Activated T-cell treated with anti-CD3 and anti-CD28 coated beads, Interleukin-2, amount 50 U/mL, for 24 hours (primary cell): ENCODE results near the gene PLEKHJ1.
A peak's percentile ranks its signal among the peaks of the same experiment; 100 is the strongest.

Experiments used
- DNase-seq: peaks from one replicate; pipeline ENCODE4 v3.0.0-alpha.2; 2020
- H3K27ac Mint-ChIP-seq: 2 replicates; pipeline ENCODE4 v1.8.0; 2020; ENCODE audit warnings: mild to moderate bottlenecking, mixed read lengths
- H3K27me3 Mint-ChIP-seq: 2 replicates; pipeline ENCODE4 v1.8.0; 2020; ENCODE audit warnings: mixed read lengths
- H3K36me3 Mint-ChIP-seq: 2 replicates; pipeline ENCODE4 v1.8.0; 2020; ENCODE audit warnings: low read depth, mixed read lengths
- H3K4me1 Mint-ChIP-seq: 2 replicates; pipeline ENCODE4 v1.8.0; 2020; ENCODE audit warnings: low read depth, mixed read lengths
- H3K4me3 Mint-ChIP-seq: 2 replicates; pipeline ENCODE4 v1.8.0; 2020; ENCODE audit warnings: mild to moderate bottlenecking, moderate library complexity, mixed read lengths
- H3K9me3 Mint-ChIP-seq: 2 replicates; pipeline ENCODE4 v1.8.0; 2020; ENCODE audit warnings: mixed read lengths

Gene PLEKHJ1

GRCh38 chr19:2273356-2274184 lies 37.4 kb upstream of the PLEKHJ1 start:
- H3K4me1 Mint-ChIP-seq = peaks cover 35% of the 10 kb centered on the region
- no peaks in the 10 kb centered on the region for H3K27me3 Mint-ChIP-seq
- peak; percentile 86 for DNase-seq
- H3K36me3 Mint-ChIP-seq = peaks cover 52% of the 10 kb centered on the region
- no peaks in the 10 kb centered on the region for H3K9me3 Mint-ChIP-seq
- H3K4me3 Mint-ChIP-seq = peak overlapping the region; percentile 91
- peak overlapping the region; percentile 96 for H3K27ac Mint-ChIP-seq

DNA sequence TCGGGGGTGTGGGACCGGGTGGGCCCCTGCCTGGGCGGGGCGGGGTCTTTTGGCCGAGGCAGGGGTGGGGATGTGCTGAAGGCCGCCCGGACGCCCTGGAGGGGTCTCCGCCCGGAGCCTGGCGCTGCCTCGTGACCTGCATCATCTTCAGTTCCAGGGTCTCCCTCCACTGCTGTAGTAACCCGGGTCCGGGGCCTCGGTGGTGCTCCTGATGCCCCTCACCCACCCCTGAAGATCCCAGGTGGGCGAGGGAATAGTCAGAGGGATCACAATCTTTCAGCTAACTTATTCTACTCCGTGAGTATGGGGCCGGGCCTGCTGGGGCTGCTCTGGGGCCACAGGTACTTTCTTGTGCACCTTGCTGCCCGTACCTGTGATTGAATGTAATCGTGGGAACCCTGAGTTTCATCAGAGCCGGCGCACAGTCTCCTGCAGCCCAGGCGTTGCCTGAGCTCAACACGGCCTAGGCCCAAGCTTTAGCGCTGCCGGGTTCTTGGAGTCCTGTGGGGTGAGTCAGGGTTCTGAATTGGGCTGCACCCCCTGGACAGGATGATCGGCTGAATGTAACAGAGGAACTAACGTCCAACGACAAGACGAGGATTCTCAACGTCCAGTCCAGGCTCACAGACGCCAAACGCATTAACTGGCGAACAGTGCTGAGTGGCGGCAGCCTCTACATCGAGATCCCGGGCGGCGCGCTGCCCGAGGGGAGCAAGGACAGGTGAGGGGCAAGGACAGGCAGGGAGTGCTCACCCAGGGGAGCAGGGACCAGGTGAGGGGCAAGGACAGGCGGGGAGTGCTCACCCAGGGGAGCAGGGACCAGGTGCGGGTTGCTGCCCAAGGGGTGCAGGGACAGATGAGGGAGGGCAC lies 35.3 kb upstream of the PLEKHJ1 start:
- Mint-ChIP-seq H3K27me3 (no peaks in the 10 kb centered on the region), H3K36me3 (peaks cover 51% of the 10 kb centered on the region), H3K4me1 (peaks cover 41% of the 10 kb centered on the region), H3K27ac (peak overlapping the region; percentile 96), H3K4me3 (peak overlapping the region; percentile 91), H3K9me3 (no peaks in the 10 kb centered on the region)
- DNase-seq = peak; percentile 55

GRCh38 chr19:2270423-2271233 lies 34.5 kb upstream of the PLEKHJ1 start:
- peak; percentile 80 for DNase-seq
- Mint-ChIP-seq H3K36me3 (peaks cover 49% of the 10 kb centered on the region), H3K4me3 (peak overlapping the region; percentile 91), H3K27ac (peak overlapping the region; percentile 96), H3K4me1 (peaks cover 45% of the 10 kb centered on the region), H3K9me3 (no peaks in the 10 kb centered on the region), H3K27me3 (no peaks in the 10 kb centered on the region)

GRCh38 chr19:2270157-2270422 lies 34.0 kb upstream of the PLEKHJ1 start:
- no peaks in the 10 kb centered on the region for H3K9me3 Mint-ChIP-seq
- peak; percentile 61 for DNase-seq
- H3K27ac Mint-ChIP-seq = peak overlapping the region; percentile 96
- H3K4me1 Mint-ChIP-seq = peaks cover 44% of the 10 kb centered on the region
- H3K36me3 Mint-ChIP-seq = peaks cover 47% of the 10 kb centered on the region
- peak overlapping the region; percentile 91 for H3K4me3 Mint-ChIP-seq
- H3K27me3 Mint-ChIP-seq = no peaks in the 10 kb centered on the region

DNA sequence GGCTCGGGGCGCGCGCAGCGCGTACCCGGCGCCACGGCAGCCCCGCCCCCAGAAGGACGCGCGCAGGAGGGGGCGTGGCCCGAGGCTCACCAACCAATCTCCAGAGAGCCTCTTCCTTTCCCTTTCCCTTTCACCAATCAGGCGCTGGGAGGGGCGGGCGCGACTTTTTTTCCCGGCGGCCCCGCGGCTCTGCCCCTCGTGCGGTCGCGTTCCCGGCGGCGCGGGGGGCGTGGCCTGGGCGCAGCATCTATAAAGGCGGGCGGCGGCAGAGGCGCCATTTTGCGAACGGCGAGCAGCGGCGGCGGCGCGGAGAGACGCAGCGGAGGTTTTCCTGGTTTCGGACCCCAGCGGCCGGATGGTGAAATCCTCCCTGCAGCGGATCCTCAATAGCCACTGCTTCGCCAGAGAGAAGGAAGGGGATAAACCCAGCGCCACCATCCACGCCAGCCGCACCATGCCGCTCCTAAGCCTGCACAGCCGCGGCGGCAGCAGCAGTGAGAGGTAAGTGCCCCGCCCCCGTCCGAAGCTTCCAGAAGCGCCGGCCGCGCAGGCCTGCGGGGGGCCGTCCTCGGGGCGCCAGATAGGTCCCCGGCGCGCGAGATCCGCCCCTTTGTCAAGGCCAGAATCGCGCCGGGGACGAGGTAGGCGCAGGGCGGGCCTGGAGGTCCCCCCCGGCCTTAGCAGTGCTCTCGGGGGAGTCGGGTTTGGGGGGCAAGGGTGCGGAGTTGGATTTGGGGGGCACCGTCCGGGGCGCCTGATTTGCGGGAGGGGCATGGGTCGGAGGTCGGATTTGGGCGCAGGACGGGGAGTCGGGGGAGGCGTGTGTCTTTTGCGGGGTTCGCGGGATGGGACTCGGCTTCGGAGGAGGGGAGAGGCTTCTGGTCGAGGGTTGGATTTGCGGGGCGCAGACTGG lies 33.4 kb upstream of the PLEKHJ1 start:
- Mint-ChIP-seq H3K9me3 (no peaks in the 10 kb centered on the region), H3K4me1 (peaks cover 41% of the 10 kb centered on the region), H3K27me3 (no peaks in the 10 kb centered on the region), H3K36me3 (peaks cover 43% of the 10 kb centered on the region), H3K4me3 (peak overlapping the region; percentile 91), H3K27ac (peak overlapping the region; percentile 96)
- DNase-seq = peak; percentile 100

DNA sequence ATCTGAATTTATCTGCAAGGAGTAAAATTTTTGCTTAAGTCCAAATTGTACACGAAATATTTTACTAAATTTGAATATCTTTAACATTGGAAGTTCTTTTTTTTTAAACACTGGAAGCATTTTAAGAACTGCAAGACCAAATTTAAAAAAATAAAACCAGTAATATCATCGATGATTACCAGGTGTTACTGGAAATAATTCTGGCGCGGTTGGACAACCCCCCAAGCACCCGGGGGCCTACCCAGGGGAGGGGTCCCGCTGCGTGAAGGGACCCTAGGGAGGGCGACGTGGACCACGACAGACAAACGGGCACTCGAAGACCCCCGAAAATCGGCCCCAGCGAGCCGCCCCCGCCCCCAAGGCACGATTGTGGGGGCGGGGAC lies 32.7 kb upstream of the PLEKHJ1 start:
- Mint-ChIP-seq H3K27me3 (no peaks in the 10 kb centered on the region), H3K27ac (peak overlapping the region; percentile 96), H3K4me1 (peaks cover 34% of the 10 kb centered on the region)

DNA sequence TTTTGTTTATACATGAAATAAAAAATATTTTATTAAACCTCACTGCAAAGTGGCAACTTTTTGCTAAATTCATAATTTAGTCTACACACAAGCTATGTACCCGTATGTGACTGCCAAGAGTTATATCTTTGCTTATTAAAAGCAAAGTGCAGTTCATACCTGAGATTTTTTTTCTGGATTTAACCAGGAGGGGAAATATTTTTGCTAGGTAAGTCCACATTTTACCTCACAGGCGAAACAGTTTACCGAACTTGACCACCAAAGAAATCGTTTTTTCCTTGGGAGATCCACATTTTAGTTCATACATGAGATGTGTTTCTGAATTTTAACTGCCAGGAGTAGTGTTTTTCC lies 32.3 kb upstream of the PLEKHJ1 start:
- Mint-ChIP-seq H3K27ac (peak overlapping the region; percentile 96), H3K36me3 (peaks cover 32% of the 10 kb centered on the region), H3K4me1 (peaks cover 30% of the 10 kb centered on the region), H3K27me3 (no peaks in the 10 kb centered on the region), H3K4me3 (peak overlapping the region; percentile 91), H3K9me3 (no peaks in the 10 kb centered on the region)
- no peak for DNase-seq

More for the DNA sequence above, 32.7 kb upstream of the PLEKHJ1 start:
- Mint-ChIP-seq H3K36me3 (peaks cover 36% of the 10 kb centered on the region), H3K4me3 (peak overlapping the region; percentile 91), H3K9me3 (no peaks in the 10 kb centered on the region)
- DNase-seq = no peak

- H3K9me3 Mint-ChIP-seq = no peaks in the 10 kb centered on the region
- no peak overlapping the region for H3K4me3 Mint-ChIP-seq
- DNase-seq = no peak
- H3K27ac Mint-ChIP-seq = peak overlapping the region; percentile 52
- peaks cover 15% of the 10 kb centered on the region for H3K4me1 Mint-ChIP-seq
- no peaks in the 10 kb centered on the region for H3K27me3 Mint-ChIP-seq
- H3K36me3 Mint-ChIP-seq = peaks cover 13% of the 10 kb centered on the region
These were observed 30.3 kb upstream of the PLEKHJ1 start for GRCh38 chr19:2266183-2266993.

DNA sequence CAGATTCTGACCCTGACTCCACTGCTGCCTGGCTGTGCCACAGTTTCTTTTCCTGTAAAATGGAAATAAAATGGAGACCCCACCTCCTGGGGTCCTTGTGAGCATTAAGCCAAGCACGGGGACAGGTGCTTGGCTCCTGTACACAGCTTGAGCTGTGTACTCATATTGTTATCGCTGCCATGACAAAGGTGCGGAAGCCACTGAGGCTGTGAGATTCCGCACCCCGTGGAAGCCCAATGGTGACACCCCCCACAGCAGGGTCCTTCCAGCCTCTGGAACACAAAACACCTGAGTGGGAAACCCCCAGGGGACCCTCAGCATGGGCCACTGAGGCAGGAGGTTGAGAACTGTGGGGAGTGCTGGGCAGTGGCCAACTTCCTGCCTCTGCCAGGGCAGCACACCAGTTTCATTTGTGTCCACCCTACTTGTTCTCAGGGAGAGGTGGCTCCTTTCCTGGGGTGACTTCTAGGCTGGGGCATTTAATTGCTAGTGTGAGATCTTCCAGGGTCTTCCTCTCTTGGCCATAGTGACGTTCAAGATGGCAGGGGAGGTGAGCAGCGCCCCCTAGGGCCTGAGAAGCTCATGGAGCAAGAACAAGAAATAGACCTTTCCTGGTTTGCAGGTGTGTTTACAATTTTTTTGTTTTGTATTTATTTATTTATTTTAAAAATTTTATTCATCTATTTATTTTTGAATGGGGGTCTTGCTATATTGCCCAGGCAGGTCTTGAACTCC lies 25.5 kb upstream of the PLEKHJ1 start:
- Mint-ChIP-seq H3K9me3 (no peaks in the 10 kb centered on the region), H3K36me3 (no peaks in the 10 kb centered on the region), H3K27me3 (no peaks in the 10 kb centered on the region), H3K4me3 (no peak overlapping the region), H3K4me1 (peaks cover 34% of the 10 kb centered on the region), H3K27ac (no peak overlapping the region)
- DNase-seq = peak; percentile 71

- Mint-ChIP-seq H3K27me3 (no peaks in the 10 kb centered on the region), H3K4me1 (peaks cover 30% of the 10 kb centered on the region), H3K4me3 (no peak overlapping the region), H3K27ac (peak overlapping the region; percentile 73), H3K36me3 (no peaks in the 10 kb centered on the region), H3K9me3 (no peaks in the 10 kb centered on the region)
- no peak for DNase-seq
These were observed 24.2 kb upstream of the PLEKHJ1 start for GRCh38 chr19:2260341-2260805.

DNA sequence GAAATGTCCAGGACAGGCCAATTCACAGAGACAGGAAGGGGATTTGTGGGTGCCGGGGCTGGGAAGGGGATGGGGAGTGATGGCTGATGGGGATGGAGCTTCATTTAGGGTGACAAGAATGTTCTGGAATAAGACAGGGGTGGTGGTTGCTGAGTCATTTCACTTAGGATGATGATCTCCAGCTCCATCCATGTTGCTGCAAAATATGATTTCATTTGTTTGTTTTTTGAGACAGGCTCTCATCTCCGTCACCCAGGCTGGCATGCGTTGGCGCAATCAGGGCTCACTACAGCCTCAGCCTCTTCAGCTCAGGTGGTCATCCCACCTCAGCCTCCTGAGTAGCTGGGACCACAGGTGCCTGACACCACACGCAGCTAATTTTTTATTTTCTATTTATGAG lies 23.2 kb upstream of the PLEKHJ1 start:
- no peak for DNase-seq
- Mint-ChIP-seq H3K9me3 (no peaks in the 10 kb centered on the region), H3K27ac (peak overlapping the region; percentile 82), H3K27me3 (no peaks in the 10 kb centered on the region), H3K4me1 (peaks cover 30% of the 10 kb centered on the region), H3K36me3 (no peaks in the 10 kb centered on the region), H3K4me3 (no peak overlapping the region)

DNA sequence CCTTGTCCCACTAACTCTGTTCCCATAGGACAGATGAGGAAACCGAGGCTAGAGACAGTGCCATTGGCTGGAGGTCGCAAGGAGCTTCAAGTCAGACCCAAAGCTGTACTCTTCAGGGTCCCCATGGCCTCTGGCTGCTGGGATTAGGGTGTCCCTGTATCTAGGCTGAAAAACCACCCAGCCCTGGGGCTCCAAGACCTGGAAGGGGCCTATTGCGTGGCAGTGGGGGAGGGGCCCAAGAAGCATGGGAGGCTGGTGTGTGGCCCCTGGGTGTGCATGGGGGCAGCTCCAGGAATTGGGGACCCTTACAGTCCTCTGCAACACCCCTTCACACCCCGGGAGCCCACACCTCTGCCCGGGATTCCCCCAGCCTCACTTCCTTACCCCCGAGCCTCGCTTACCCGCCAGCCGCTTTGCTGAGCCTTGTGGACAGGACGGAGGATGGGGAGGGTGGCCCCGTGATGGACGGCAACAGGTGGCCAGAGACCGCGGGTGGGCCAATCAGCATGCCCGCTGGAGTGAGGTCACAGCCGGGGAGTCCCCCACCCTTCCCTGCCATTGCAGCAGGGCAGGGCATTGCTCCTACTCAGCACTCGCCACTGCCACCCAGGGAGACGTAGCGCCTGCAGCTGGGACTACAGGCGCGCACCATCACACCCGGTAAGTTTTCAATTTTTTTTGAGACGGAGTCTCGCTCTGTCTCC lies 20.0 kb upstream of the PLEKHJ1 start, which contains the start of gene JSRP1:
Gene JSRP1 (minus strand): TSS at position 436 of the 704 bp plus-strand sequence. CDS start 1,103 bp downstream, outside the sequence.
- peaks cover 49% of the 10 kb centered on the region for H3K4me1 Mint-ChIP-seq
- H3K4me3 Mint-ChIP-seq = no peak within 1 kb of the TSS
- H3K9me3 Mint-ChIP-seq = no peaks in the 10 kb centered on the region
- no peaks in the 10 kb centered on the region for H3K36me3 Mint-ChIP-seq
- DNase-seq = no peak
- peak within 1 kb of the TSS; percentile 79 for H3K27ac Mint-ChIP-seq
- peaks cover 15% of the 10 kb centered on the region for H3K27me3 Mint-ChIP-seq
